ENCODE data around the gene MFAP1. TPM values are rescaled to one million over a fixed set of nuclear protein-coding genes. Genes with fewer than 3 reads are reported as not detected.
"Not testable (repeated sequence)": the region's sequence is repeated elsewhere in the genome, so short reads cannot be mapped to it uniquely, and the experiment has no call there.

The MFAP1 gene
- total and polyA plus RNA-seq, 2 donors (not counting 1 experiment from before 2014, with no cell fraction given) = 28.4 to 45.0 TPM

DNA sequence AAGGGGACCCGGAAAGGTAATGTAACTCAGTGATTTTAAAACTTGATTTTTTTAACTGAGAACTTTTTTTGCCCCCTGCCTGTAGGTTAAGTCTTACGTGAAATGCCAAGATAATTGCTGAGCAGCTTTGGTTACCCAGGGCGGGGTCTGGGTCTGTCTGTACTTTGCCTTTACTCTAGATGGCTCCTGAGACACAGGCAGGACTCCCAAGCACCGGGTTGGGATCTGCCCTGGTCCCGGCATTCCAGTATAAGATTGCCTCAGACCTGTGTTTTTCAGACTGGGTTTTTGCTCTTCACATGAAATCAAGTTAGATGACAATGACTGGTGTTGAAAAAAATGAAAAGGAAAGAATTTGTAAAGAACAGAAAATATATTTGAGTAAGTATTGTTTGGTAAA lies 42.6 kb upstream of the MFAP1 start:
- Histone ChIP-seq H3K27me3 (ENCODE audit: control insufficient read depth, insufficient read depth, low read length) (no peaks in the 10 kb centered on the region), H3K9ac (ENCODE audit: insufficient read depth, low read length) (no peak overlapping the region), H3K27ac (ENCODE audit: insufficient read depth, low read length) (no peak overlapping the region), H2AFZ (ENCODE audit: low read length) (no peak overlapping the region), H3K4me2 (ENCODE audit: extremely low read depth, insufficient read depth, low read length) (no peak overlapping the region), H3K4me1 (ENCODE audit: control insufficient read depth, extremely low read depth, insufficient read depth, low read length) (no peaks in the 10 kb centered on the region), H3K79me2 (ENCODE audit: control insufficient read depth, insufficient read depth, low read length) (no peaks in the 10 kb centered on the region), H3K9me3 (ENCODE audit: control insufficient read depth, insufficient read depth, low read depth, low read length) (no peaks in the 10 kb centered on the region), H4K20me1 (ENCODE audit: control insufficient read depth, extremely low read depth, insufficient read depth, low read length) (no peaks in the 10 kb centered on the region), H3K4me3 (replicated peaks in 1 of 4; ENCODE audit: control extremely low read depth in 1 of 4, insufficient read depth in 1 of 4, low read depth in 3 of 4, low read length in 4 of 4) (no peak overlapping the region), H3K36me3 (ENCODE audit: control insufficient read depth, insufficient read depth, low read length) (no peaks in the 10 kb centered on the region)
- TF ChIP-seq, protein P1, sequence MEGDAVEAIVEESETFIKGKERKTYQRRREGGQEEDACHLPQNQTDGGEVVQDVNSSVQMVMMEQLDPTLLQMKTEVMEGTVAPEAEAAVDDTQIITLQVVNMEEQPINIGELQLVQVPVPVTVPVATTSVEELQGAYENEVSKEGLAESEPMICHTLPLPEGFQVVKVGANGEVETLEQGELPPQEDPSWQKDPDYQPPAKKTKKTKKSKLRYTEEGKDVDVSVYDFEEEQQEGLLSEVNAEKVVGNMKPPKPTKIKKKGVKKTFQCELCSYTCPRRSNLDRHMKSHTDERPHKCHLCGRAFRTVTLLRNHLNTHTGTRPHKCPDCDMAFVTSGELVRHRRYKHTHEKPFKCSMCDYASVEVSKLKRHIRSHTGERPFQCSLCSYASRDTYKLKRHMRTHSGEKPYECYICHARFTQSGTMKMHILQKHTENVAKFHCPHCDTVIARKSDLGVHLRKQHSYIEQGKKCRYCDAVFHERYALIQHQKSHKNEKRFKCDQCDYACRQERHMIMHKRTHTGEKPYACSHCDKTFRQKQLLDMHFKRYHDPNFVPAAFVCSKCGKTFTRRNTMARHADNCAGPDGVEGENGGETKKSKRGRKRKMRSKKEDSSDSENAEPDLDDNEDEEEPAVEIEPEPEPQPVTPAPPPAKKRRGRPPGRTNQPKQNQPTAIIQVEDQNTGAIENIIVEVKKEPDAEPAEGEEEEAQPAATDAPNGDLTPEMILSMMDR (conservative IDR thresholded peaks at IDR 0.05 in 1 of 2, IDR thresholded peaks at IDR 0.05 in 1 of 2; ENCODE audit: low read depth in 1 of 2, low read length in 2 of 2) = no peak
- TF ChIP-seq EZH2 (IDR thresholded peaks at IDR 0.05; ENCODE audit: low read length, missing control alignments) = no peak
- no peak for DNase-seq (ENCODE audit: low read depth in 2 of 2)

DNA sequence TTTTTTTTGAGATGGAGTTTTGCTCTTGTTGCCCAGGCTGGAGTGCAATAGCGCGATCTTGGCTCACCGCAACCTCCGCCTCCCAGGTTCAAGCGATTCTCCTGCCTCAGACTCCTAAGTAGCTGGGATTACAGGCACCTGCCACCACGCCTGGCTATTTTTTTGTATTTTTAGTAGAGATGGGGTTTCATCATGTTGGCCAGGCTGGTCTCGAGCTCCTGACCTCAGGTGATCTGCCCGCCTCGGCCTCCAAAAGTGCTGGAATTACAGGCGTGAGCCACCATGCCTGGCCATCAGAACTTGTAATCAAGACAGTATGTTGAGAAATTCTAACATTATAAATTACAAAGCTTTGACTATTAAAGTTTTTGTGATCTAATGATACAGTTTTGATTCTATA lies 42.1 kb upstream of the MFAP1 start:
- H3K4me2 ChIP-seq (ENCODE audit: extremely low read depth, insufficient read depth, low read length); H3K9ac ChIP-seq (ENCODE audit: insufficient read depth, low read length); H3K9me3 ChIP-seq (ENCODE audit: control insufficient read depth, insufficient read depth, low read depth, low read length); DNase-seq (ENCODE audit: low read depth in 2 of 2); H3K36me3 ChIP-seq (ENCODE audit: control insufficient read depth, insufficient read depth, low read length); H4K20me1 ChIP-seq (ENCODE audit: control insufficient read depth, extremely low read depth, insufficient read depth, low read length); H3K4me3 ChIP-seq (replicated peaks in 1 of 4; ENCODE audit: control extremely low read depth in 1 of 4, insufficient read depth in 1 of 4, low read depth in 3 of 4, low read length in 4 of 4); H3K79me2 ChIP-seq (ENCODE audit: control insufficient read depth, insufficient read depth, low read length); H3K4me1 ChIP-seq (ENCODE audit: control insufficient read depth, extremely low read depth, insufficient read depth, low read length); H3K27ac ChIP-seq (ENCODE audit: insufficient read depth, low read length); H2AFZ ChIP-seq (ENCODE audit: low read length); H3K27me3 ChIP-seq (ENCODE audit: control insufficient read depth, insufficient read depth, low read length): not testable (repeated sequence)

DNA sequence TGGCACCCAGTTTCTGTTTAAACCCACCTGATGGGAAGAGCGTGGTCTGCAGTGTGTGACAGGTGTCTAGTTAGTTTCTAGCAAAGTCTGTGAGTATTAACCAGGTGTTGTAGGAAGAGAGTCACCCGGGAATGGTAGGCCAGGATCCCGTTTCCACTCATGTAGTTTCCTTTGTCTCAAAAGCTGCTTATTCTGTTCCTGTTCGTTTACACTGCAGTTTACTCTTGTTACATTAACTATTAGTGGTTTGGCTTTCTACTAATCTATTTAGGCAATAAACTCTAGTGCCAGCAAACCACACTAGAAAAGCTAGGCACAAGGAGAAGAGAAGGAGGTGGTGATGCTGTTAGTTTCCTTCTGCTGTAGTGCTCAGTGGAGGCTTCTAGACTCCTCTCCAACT lies 35.1 kb upstream of the MFAP1 start:
- H3K27ac ChIP-seq (ENCODE audit: insufficient read depth, low read length) = no peak overlapping the region
- TF ChIP-seq, protein P1 (conservative IDR thresholded peaks at IDR 0.05 in 1 of 2, IDR thresholded peaks at IDR 0.05 in 1 of 2; ENCODE audit: low read depth in 1 of 2, low read length in 2 of 2) = no peak
- no peak for TF ChIP-seq EZH2 (IDR thresholded peaks at IDR 0.05; ENCODE audit: low read length, missing control alignments)
- no peak for DNase-seq (ENCODE audit: low read depth in 2 of 2)

More for the DNA sequence above, 35.1 kb upstream of the MFAP1 start:
- H3K4me1 ChIP-seq (ENCODE audit: control insufficient read depth, extremely low read depth, insufficient read depth, low read length) = no peaks in the 10 kb centered on the region
- H3K79me2 ChIP-seq (ENCODE audit: control insufficient read depth, insufficient read depth, low read length) = no peaks in the 10 kb centered on the region
- H2AFZ ChIP-seq (ENCODE audit: low read length) = no peak overlapping the region
- H3K36me3 ChIP-seq (ENCODE audit: control insufficient read depth, insufficient read depth, low read length) = no peaks in the 10 kb centered on the region
- no peaks in the 10 kb centered on the region for H3K9me3 ChIP-seq (ENCODE audit: control insufficient read depth, insufficient read depth, low read depth, low read length)
- no peak overlapping the region for H3K4me2 ChIP-seq (ENCODE audit: extremely low read depth, insufficient read depth, low read length)
- H3K4me3 ChIP-seq (replicated peaks in 1 of 4; ENCODE audit: control extremely low read depth in 1 of 4, insufficient read depth in 1 of 4, low read depth in 3 of 4, low read length in 4 of 4) = no peak overlapping the region
- H3K9ac ChIP-seq (ENCODE audit: insufficient read depth, low read length) = no peak overlapping the region
- H4K20me1 ChIP-seq (ENCODE audit: control insufficient read depth, extremely low read depth, insufficient read depth, low read length) = no peaks in the 10 kb centered on the region
- H3K27me3 ChIP-seq (ENCODE audit: control insufficient read depth, insufficient read depth, low read length) = no peaks in the 10 kb centered on the region

Data from fibroblast of lung (primary cell).